ENCODE measurements around the gene EPS15.

- TF ChIP-seq POLR2A (IDR thresholded peaks at IDR 0.05) (no peak), CTCF (IDR thresholded peaks at IDR 0.05 in 8 of 11, conservative IDR thresholded peaks at IDR 0.05 in 3 of 11) (no peak)
Observed at GRCh38 chr1:51491166-51491981, 27.7 kb downstream of the EPS15 start.

Data from spleen (tissue), 7 donors.